Sigmoid colon (tissue), 4 donors: ENCODE measurements around the gene MCOLN3.

Experiments
- CTCF ChIP-seq, 4 experiments: fragments of 450-650 bp in 3 of 4; fragments of 200-600 bp in 1 of 4; IDR thresholded peaks; one replicate each; pipeline ENCODE4 v1.5.1; 2016 to 2019; ENCODE audit warnings: antibody characterized with exemption in 4 of 4, mild to moderate bottlenecking in 3 of 4, moderate library complexity in 2 of 4
- POLR2A ChIP-seq, 2 donors: fragments of 450-650 bp; IDR thresholded peaks; one replicate each; pipeline ENCODE4 v1.6.1; 2016; ENCODE audit warnings: antibody characterized with exemption in 2 of 2, mild to moderate bottlenecking in 2 of 2, moderate library complexity in 2 of 2
- POLR2AphosphoS5 ChIP-seq, 4 donors: sonication (generic); formaldehyde crosslinking; IDR thresholded peaks; one replicate each; pipeline ENCODE4 v1.6.1; 2017; ENCODE audit warnings: antibody characterized with exemption in 4 of 4

- no peak for TF ChIP-seq POLR2A (IDR thresholded peaks at IDR 0.05)
- TF ChIP-seq CTCF (IDR thresholded peaks at IDR 0.05): no peak
- TF ChIP-seq POLR2AphosphoS5 (IDR thresholded peaks at IDR 0.05): no peak
These were observed 46.6 kb downstream of the MCOLN3 start for GRCh38 chr1:85001742-85002141.
